ENCODE data around the gene CHIT1.
"Not testable (repeated sequence)": the region's sequence is repeated elsewhere in the genome, so short reads cannot be mapped to it uniquely, and the experiment has no call there.

Gene CHIT1

DNA sequence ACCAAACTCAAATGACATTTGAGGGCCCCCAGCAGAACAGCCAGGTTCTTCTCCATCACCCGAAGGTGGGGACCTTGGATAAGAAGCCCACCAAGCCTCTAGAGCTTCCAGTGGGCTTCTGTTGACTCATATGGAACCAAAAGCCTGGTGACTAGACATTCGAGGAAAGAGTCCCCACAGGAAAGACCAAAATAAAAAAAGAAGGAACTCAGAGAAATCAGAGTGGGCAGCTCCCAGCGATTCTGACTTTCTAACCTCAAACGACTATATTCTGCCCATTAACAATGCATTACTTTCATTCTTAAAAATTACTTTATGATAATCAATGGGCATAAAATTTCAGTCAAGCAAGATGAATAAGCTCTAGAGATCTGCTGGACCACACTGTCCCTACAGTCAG is 9.6 kb upstream of the CHIT1 start:
- no peak for TF ChIP-seq CTCF (IDR thresholded peaks at IDR 0.05; ENCODE audit: insufficient read depth, low read length, missing control alignments)
- H3K4me3 ChIP-seq (ENCODE audit: low read depth, low read length), result no peak overlapping the region
- ChIA-PET CTCF (interaction anchor here (0.7 to 1.4 kb wide), 5 partner anchors 12 to 69 kb away, joined by 3 to 5 read pairs (median 3); no protein-coding TSS in a partner anchor), POLR2A (no interaction called here)
- DNase-seq (ENCODE audit: low read depth, low spot score), result no peak

DNA sequence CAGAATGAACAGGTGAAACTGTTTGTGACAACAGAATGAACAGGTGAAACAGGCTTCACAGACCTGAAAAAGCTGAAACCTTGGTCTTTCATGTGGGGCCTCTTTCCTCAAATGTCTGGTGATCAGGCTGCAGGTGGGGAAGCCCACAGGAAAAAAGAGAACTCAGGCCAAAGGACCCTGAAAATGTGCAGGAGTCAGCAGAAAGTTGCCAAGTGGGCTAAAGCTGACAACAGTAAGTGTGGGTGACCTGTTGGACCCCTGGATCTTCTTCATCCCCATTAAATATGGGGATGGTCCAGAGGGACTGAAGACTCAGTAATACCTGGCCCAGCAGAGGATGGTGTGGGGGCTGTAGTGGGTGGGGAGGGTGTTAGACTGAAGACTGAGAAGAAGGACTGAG is 9.1 kb upstream of the CHIT1 start:
- ChIA-PET CTCF (interaction anchor here (0.7 to 3.5 kb wide), 4 partner anchors 11 to 70 kb away, joined by 3 to 26 read pairs (median 4); no protein-coding TSS in a partner anchor), POLR2A (no interaction called here)
- no peak for DNase-seq (ENCODE audit: low read depth, low spot score)
- H3K4me3 ChIP-seq (ENCODE audit: low read depth, low read length), result no peak overlapping the region
- TF ChIP-seq CTCF (IDR thresholded peaks at IDR 0.05; ENCODE audit: insufficient read depth, low read length, missing control alignments), result no peak

DNA sequence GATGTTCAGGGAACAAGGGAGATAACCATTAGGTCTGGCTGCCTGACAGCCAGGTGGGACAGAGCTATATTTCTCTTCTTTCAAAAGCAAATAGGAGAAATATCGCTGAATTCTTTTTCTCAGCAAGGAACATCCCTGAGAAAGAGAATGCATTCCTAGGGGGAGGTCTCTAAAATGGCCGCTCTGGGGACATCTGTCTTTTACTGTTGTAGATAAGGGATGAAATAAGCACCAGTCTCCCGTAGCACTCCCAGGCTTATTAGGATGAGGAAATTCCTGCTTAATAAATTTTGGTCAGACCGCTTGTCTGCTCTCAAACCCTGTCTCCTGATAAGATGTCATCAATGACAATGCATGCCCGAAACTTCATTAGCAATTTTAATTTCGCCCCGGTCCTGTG is 5.4 kb upstream of the CHIT1 start:
- POLR2A ChIA-PET; H3K4me3 ChIP-seq (ENCODE audit: low read depth, low read length); DNase-seq (ENCODE audit: low read depth, low spot score): not testable (repeated sequence)
- CTCF ChIA-PET, result interaction anchor here (2.5 kb wide), 1 partner anchor 33 kb away, joined by 10 read pairs; no protein-coding TSS in a partner anchor

DNA sequence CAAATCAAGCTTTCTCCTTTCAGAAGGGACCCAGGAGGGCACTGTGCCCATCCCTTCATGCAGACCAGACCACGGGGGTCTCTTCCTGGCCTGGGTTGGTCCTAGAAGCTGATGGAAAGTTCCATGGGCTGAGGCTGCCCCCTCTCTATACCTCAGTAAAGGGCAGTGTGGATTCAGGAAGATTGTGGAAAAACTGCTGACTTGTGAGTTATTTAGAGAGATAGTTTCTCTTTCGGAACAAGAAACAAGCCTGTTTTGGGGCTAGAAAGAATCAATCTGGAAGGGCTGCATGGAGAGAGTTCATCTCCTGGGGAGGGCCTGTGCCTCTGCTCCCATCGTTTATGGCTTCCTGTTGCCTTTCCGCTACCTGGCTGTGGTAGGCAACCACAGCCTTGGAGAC is 803 bp downstream of the CHIT1 start:
- CTCF ChIA-PET, result interaction anchor here (1.1 to 25.8 kb wide), 7 partner anchors 13 to 188 kb away, joined by 3 to 594 read pairs (median 5); partner anchors contain the start of gene ADORA1
- no peak for DNase-seq (ENCODE audit: low read depth, low spot score)
- H3K4me3 ChIP-seq (ENCODE audit: low read depth, low read length), result no peak overlapping the region
- TF ChIP-seq CTCF (IDR thresholded peaks at IDR 0.05; ENCODE audit: insufficient read depth, low read length, missing control alignments), result no peak
- POLR2A ChIA-PET, result no interaction called here

- no peak for DNase-seq (ENCODE audit: low read depth, low spot score)
- no peak overlapping the region for H3K4me3 ChIP-seq (ENCODE audit: low read depth, low read length)
- ChIA-PET POLR2A (no interaction called here), CTCF (interaction anchor here (1.1 to 25.8 kb wide), 10 partner anchors 11 to 188 kb away, joined by 3 to 594 read pairs (median 4); partner anchors contain the start of gene ADORA1)
- no peak for TF ChIP-seq CTCF (IDR thresholded peaks at IDR 0.05; ENCODE audit: insufficient read depth, low read length, missing control alignments)
Measured at GRCh38 chr1:203227371-203228083, 1.9 kb downstream of the CHIT1 start.

DNA sequence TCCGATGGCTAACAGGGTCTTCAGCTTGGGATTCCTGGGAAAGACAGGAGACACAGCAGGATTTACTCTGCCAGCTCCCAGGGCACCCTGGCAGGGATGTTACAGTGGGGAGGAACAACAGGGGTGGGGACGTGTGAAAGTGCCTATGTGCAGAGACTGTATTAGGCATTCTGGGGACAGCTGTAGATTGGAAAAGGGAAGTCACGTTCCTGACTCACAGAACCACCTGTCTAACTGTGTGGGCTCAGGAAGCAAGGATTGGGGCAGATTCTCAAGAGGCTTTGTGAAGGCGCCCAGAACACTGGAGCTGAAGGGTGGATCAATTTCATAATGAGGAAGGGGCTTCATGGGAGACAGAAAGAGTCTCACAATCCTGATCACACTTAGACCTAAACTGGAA is 4.4 kb downstream of the CHIT1 start:
- CTCF ChIA-PET, result interaction anchor here (1.1 to 25.8 kb wide), 5 partner anchors 9 to 225 kb away, joined by 3 to 594 read pairs (median 44); partner anchors contain the start of gene ADORA1
- POLR2A ChIA-PET, result interaction anchor here (0.6 kb wide), 1 partner anchor 263 kb away, joined by 3 read pairs; no protein-coding TSS in a partner anchor
- DNase-seq (ENCODE audit: low read depth, low spot score), result no peak
- no peak for TF ChIP-seq CTCF (IDR thresholded peaks at IDR 0.05; ENCODE audit: insufficient read depth, low read length, missing control alignments)
- no peak overlapping the region for H3K4me3 ChIP-seq (ENCODE audit: low read depth, low read length)
